H1 (cell line): ENCODE data around the gene CHCHD6. TPM values are rescaled to one million over a fixed set of nuclear protein-coding genes. Genes with fewer than 3 reads are reported as not detected.

Experiments used
- CBX5 ChIP-seq: fragments of 300-800, 300-1000 bp; sonication (generic); IDR thresholded peaks from 2 replicates; pipeline ENCODE4 v1.7.1; 2016; ENCODE audit warnings: antibody characterized with exemption, low read length, low read depth
- YY1 ChIP-seq: IDR thresholded peaks from 2 replicates; pipeline ENCODE4 v1.6.1; 2011; ENCODE audit warnings: low read depth, mild to moderate bottlenecking, low read length
- polyA plus RNA-seq, 7 experiments: library from polyadenylated mRNA; depleted of rRNA in 3 of 7; stranded (reverse) in 5 of 7; unstranded in 2 of 7; fragments of >200 nt in 5 of 7; fragments of 200-250 nt in 2 of 7; gene quantifications; 1 replicate in 5 of 7; 2 replicates in 1 of 7; 4 replicates in 1 of 7; pipeline versions ENCODE4 v1.2.1 to v1.2.3, GENCODE V29; 2011 to 2013; ENCODE audit warnings: missing spikeins in 2 of 7, mixed read lengths in 2 of 7
- total RNA-seq: library from RNA; stranded (reverse); fragmentation: NEBNext Ultra II Directional; extraction: Animal tissue kit (Norgen Biotek cat#: 25700); gene quantifications from 2 replicates; pipeline ENCODE4 v1.2.1, GENCODE V29; 2021

Gene CHCHD6
- total and polyA plus RNA-seq, 2 of the 8 experiments (the other 6 are each of a cell fraction or from before 2014, with no cell fraction given): 32.4 to 37.6 TPM

DNA sequence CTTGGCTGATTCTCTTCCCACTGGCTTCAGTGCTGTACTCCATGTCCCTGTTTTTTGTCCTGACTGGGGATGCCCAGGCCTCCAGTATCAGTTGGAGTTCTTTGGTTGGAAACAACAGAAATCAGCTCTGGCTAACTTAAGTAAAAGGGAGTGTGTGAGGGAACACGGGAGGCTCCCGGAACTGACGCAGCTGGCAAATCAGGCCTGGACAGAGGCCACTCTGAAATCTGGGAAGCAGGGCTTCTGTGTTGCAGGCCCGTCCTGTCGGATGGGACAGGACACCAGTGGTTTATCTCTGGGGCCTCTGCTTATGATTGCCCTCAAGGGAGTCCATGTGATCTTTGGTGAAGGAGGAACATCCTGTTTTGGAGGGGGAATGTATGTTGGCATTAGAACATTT, 124.3 kb downstream of the CHCHD6 start (continued):
- TF ChIP-seq YY1 (no peak), CBX5 (no peak)
